H9 (cell line): ENCODE results near the gene ZCCHC4. TPM values are rescaled to one million over a fixed set of nuclear protein-coding genes. Genes with fewer than 3 reads are reported as not detected.

ENCODE experiments used
- DNase-seq: peaks from one replicate; pipeline ENCODE4 v3.0.0-alpha.2; 2017
- H2AFZ ChIP-seq: one replicate; pipeline ENCODE4 v1.6.1; 2013; ENCODE audit warnings: mild to moderate bottlenecking, low read length, control low read depth, moderate library complexity
- H2AK5ac ChIP-seq: 2 replicates; pipeline ENCODE4 v1.6.1; 2013; ENCODE audit warnings: low read length, control low read depth, mixed read lengths; ENCODE audit not compliant: insufficient read length
- H2BK120ac ChIP-seq: one replicate; pipeline ENCODE4 v1.6.1; 2013; ENCODE audit warnings: low read depth, mild to moderate bottlenecking, low read length, control low read depth, inconsistent platforms; ENCODE audit not compliant: poor library complexity, severe bottlenecking
- H2BK12ac ChIP-seq: 2 replicates; pipeline ENCODE4 v1.6.1; 2013; ENCODE audit warnings: low read length, control low read depth, mixed read lengths, low read depth; ENCODE audit not compliant: insufficient read length
- H2BK15ac ChIP-seq: 2 replicates; pipeline ENCODE4 v1.6.1; 2013; ENCODE audit warnings: low read depth, low read length, control low read depth
- H2BK20ac ChIP-seq: one replicate; pipeline ENCODE4 v1.6.1; 2013; ENCODE audit warnings: low read depth, mild to moderate bottlenecking, low read length, control low read depth, inconsistent platforms; ENCODE audit not compliant: poor library complexity, severe bottlenecking
- H2BK5ac ChIP-seq: 2 replicates; pipeline ENCODE4 v1.6.1; 2013; ENCODE audit warnings: low read length, control low read depth, mixed read lengths; ENCODE audit not compliant: insufficient read length
- H3K14ac ChIP-seq: 2 replicates; pipeline ENCODE4 v1.6.1; 2013; ENCODE audit warnings: low read length, control low read depth; ENCODE audit not compliant: insufficient read depth
- H3K18ac ChIP-seq: 2 replicates; pipeline ENCODE4 v1.6.1; 2013; ENCODE audit warnings: low read depth, mild to moderate bottlenecking, mixed read lengths, low read length, control low read depth; ENCODE audit not compliant: insufficient read length
- H3K23ac ChIP-seq: 2 replicates; pipeline ENCODE4 v1.6.1; 2013; ENCODE audit warnings: low read length, control low read depth, mixed read lengths, low read depth; ENCODE audit not compliant: insufficient read length
- H3K23me2 ChIP-seq: 2 replicates; pipeline ENCODE4 v1.6.1; 2013; ENCODE audit warnings: low read depth, mild to moderate bottlenecking, mixed read lengths, low read length, control low read depth; ENCODE audit not compliant: insufficient read length, poor library complexity, severe bottlenecking
- H3K27ac ChIP-seq: 2 replicates; pipeline ENCODE4 v1.5.1; 2013; ENCODE audit warnings: low read length, control low read depth, mixed read lengths, low read depth; ENCODE audit not compliant: insufficient read length
- H3K27me3 ChIP-seq: 2 replicates; pipeline ENCODE4 v1.6.1; 2013; ENCODE audit warnings: low read length, control low read depth, inconsistent platforms; ENCODE audit not compliant: insufficient read depth
- H3K4ac ChIP-seq: 2 replicates; pipeline ENCODE4 v1.6.1; 2013; ENCODE audit warnings: low read depth, mild to moderate bottlenecking, control low read depth, inconsistent platforms, low read length, moderate library complexity
- H3K4me1 ChIP-seq: 2 replicates; pipeline ENCODE4 v1.6.1; 2013; ENCODE audit warnings: low read length, control low read depth, inconsistent platforms; ENCODE audit not compliant: insufficient read depth
- H3K4me2 ChIP-seq: 2 replicates; pipeline ENCODE4 v1.6.1; 2013; ENCODE audit warnings: low read length, control low read depth, mixed read lengths; ENCODE audit not compliant: insufficient read length, insufficient read depth
- H3K56ac ChIP-seq: 2 replicates; pipeline ENCODE4 v1.6.1; 2013; ENCODE audit warnings: low read depth, mild to moderate bottlenecking, mixed read lengths, low read length, control low read depth; ENCODE audit not compliant: insufficient read length
- H3K79me1 ChIP-seq: 2 replicates; pipeline ENCODE4 v1.6.1; 2013; ENCODE audit warnings: low read depth, mild to moderate bottlenecking, moderate library complexity, low read length, control low read depth, inconsistent platforms; ENCODE audit not compliant: insufficient read depth, poor library complexity, severe bottlenecking
- H3K79me2 ChIP-seq: 2 replicates; pipeline ENCODE4 v1.6.1; 2013; ENCODE audit warnings: low read length, control low read depth, inconsistent platforms; ENCODE audit not compliant: insufficient read depth
- H3K9ac ChIP-seq: 2 replicates; pipeline ENCODE4 v1.6.1; 2013; ENCODE audit warnings: low read length, control low read depth, mixed read lengths; ENCODE audit not compliant: insufficient read length; ENCODE audit errors: extremely low read depth
- H3K9me3 ChIP-seq: one replicate; pipeline ENCODE4 v1.6.1; 2013; ENCODE audit warnings: low read depth, low read length, inconsistent platforms; ENCODE audit not compliant: control insufficient read depth
- H3T11ph ChIP-seq: one replicate; pipeline ENCODE4 v1.6.1; 2013; ENCODE audit warnings: mild to moderate bottlenecking, low read length, control low read depth, inconsistent platforms
- H4K20me1 ChIP-seq: one replicate; pipeline ENCODE4 v1.6.1; 2013; ENCODE audit not compliant: control insufficient read depth, insufficient read length, insufficient read depth
- H4K5ac ChIP-seq: 2 replicates; pipeline ENCODE4 v1.6.1; 2013; ENCODE audit warnings: low read depth, mild to moderate bottlenecking, mixed read lengths, low read length, control low read depth; ENCODE audit not compliant: insufficient read length
- H4K8ac ChIP-seq: replicated peaks from 2 replicates; pipeline ENCODE4 v1.6.1; 2013; ENCODE audit warnings: low read length, control low read depth, mixed read lengths, low read depth; ENCODE audit not compliant: insufficient read length
- H4K91ac ChIP-seq: 2 replicates; pipeline ENCODE4 v1.6.1; 2013; ENCODE audit warnings: low read depth, mild to moderate bottlenecking, moderate library complexity, mixed read lengths, low read length, control low read depth; ENCODE audit not compliant: insufficient read length
- H3K27ac Mint-ChIP-seq, 3 experiments: 2 replicates in 2 of 3; 3 replicates in 1 of 3; pipeline ENCODE4 v1.8.0; 2020 to 2021; ENCODE audit warnings: mixed read lengths in 3 of 3, mild to moderate bottlenecking in 1 of 3, moderate library complexity in 1 of 3
- H3K27me3 Mint-ChIP-seq: 2 replicates; pipeline ENCODE4 v1.8.0; 2021; ENCODE audit warnings: low read depth, mild to moderate bottlenecking, moderate library complexity, mixed read lengths
- H3K36me3 Mint-ChIP-seq, 3 experiments: 2 replicates in 2 of 3; 3 replicates in 1 of 3; pipeline ENCODE4 v1.8.0; 2020 to 2021; ENCODE audit warnings: low read depth in 3 of 3, mixed read lengths in 3 of 3; ENCODE audit not compliant: insufficient read depth in 1 of 3
- H3K4me1 Mint-ChIP-seq, 2 experiments: 2 replicates each; pipeline ENCODE4 v1.8.0; 2020; ENCODE audit warnings: mixed read lengths in 2 of 2
- H3K4me3 Mint-ChIP-seq, 2 experiments: 2 replicates in 1 of 2; 3 replicates in 1 of 2; pipeline ENCODE4 v1.8.0; 2020 to 2021; ENCODE audit warnings: mild to moderate bottlenecking in 2 of 2, mixed read lengths in 2 of 2, moderate library complexity in 1 of 2
- H3K9me3 Mint-ChIP-seq, 2 experiments: 2 replicates in 1 of 2; 3 replicates in 1 of 2; pipeline ENCODE4 v1.8.0; 2020; ENCODE audit warnings: mild to moderate bottlenecking in 2 of 2, mixed read lengths in 2 of 2, moderate library complexity in 1 of 2
- WGBS: extraction: QIAGEN DNeasy Blood & Tissue Kit; methylation state at CpG from one replicate; pipeline ENCODE4 v1.1.7; 2013; ENCODE audit warnings: missing lambda C conversion rate, low lambda C conversion rate, mixed read lengths; ENCODE audit not compliant: insufficient read length; ENCODE audit errors: extremely low coverage; 5-methylcytosine and 5-hydroxymethylcytosine counted together
- total RNA-seq: library from RNA; stranded (reverse); gene quantifications from 2 replicates; pipeline ENCODE4 v1.2.1, GENCODE V29; 2021
- TF ChIP-seq, protein P1 (sequence below): fragments of 200-600 bp; sonication (generic); conservative IDR thresholded peaks from 3 replicates; pipeline ENCODE4 v1.8.0; 2021; ENCODE audit warnings: antibody characterized with exemption, mild to moderate bottlenecking

The ZCCHC4 gene
- total RNA-seq, 1 experiment from 2014 or later, result 6.8 TPM

DNA sequence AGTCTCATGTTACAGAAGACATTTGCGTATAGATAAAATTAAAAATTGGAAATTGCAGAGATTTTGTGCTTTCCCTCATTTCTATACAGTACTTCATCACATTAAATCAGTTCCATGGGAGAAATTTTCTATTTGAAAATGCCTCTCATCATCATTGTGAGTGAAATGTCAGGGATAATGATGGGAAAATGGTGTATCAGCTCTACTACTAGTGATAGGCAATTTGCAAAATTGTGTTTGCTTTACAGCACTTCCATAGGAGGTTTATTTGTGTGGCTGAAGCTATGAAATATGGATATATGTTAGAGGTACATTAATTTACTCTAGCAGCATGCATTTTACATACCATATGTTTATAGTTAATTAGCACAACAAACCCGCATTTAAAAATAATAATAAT is 43.5 kb downstream of the ZCCHC4 start:
- no peak overlapping the region for H3K23ac ChIP-seq
- Mint-ChIP-seq H3K27ac (no peak overlapping the region), H3K27me3 (no peaks in the 10 kb centered on the region), H3K9me3 (peaks cover 13 to 14% of the 10 kb centered on the region in 2 experiments), H3K4me3 (no peak overlapping the region), H3K4me1 (no peaks in the 10 kb centered on the region), H3K36me3 (peaks cover 18 to 23% (median 22%) of the 10 kb centered on the region in 3 experiments; a peak in 6 of 7 replicates)
- no peaks in the 10 kb centered on the region for H3K9me3 ChIP-seq
- H4K91ac ChIP-seq, result no peak overlapping the region
- no peak overlapping the region for H3K14ac ChIP-seq
- no peak overlapping the region for H2BK5ac ChIP-seq
- H2BK120ac ChIP-seq, result no peak overlapping the region
- no peak overlapping the region for H3K27ac ChIP-seq
- H2BK15ac ChIP-seq, result no peak overlapping the region
- H3K9ac ChIP-seq, result no peak overlapping the region
- no CpG with 5 or more reads among the region's 2 CpGs for WGBS
- DNase-seq, result no peak
- H3K79me2 ChIP-seq, result no peaks in the 10 kb centered on the region
- TF ChIP-seq, protein P1, sequence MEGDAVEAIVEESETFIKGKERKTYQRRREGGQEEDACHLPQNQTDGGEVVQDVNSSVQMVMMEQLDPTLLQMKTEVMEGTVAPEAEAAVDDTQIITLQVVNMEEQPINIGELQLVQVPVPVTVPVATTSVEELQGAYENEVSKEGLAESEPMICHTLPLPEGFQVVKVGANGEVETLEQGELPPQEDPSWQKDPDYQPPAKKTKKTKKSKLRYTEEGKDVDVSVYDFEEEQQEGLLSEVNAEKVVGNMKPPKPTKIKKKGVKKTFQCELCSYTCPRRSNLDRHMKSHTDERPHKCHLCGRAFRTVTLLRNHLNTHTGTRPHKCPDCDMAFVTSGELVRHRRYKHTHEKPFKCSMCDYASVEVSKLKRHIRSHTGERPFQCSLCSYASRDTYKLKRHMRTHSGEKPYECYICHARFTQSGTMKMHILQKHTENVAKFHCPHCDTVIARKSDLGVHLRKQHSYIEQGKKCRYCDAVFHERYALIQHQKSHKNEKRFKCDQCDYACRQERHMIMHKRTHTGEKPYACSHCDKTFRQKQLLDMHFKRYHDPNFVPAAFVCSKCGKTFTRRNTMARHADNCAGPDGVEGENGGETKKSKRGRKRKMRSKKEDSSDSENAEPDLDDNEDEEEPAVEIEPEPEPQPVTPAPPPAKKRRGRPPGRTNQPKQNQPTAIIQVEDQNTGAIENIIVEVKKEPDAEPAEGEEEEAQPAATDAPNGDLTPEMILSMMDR, result no peak
- H3T11ph ChIP-seq, result no peak overlapping the region
- H4K5ac ChIP-seq, result no peak overlapping the region
- H4K8ac ChIP-seq, result no peak overlapping the region
- H3K23me2 ChIP-seq, result no peaks in the 10 kb centered on the region
- no peaks in the 10 kb centered on the region for H4K20me1 ChIP-seq
- H3K4me2 ChIP-seq, result no peak overlapping the region
- no peaks in the 10 kb centered on the region for H3K79me1 ChIP-seq
- H2AK5ac ChIP-seq, result no peak overlapping the region
- H3K4ac ChIP-seq, result no peak overlapping the region
- no peak overlapping the region for H3K18ac ChIP-seq
- H2AFZ ChIP-seq, result no peak overlapping the region
- no peak overlapping the region for H2BK20ac ChIP-seq
- no peak overlapping the region for H3K56ac ChIP-seq
- H3K4me1 ChIP-seq, result no peaks in the 10 kb centered on the region
- H3K27me3 ChIP-seq, result no peaks in the 10 kb centered on the region
- H2BK12ac ChIP-seq, result no peak overlapping the region
